Activated naive CD8-positive, alpha-beta T cell treated with anti-CD3 and anti-CD28 coated beads, Interleukin-2, amount 10 ng/mL, durations not matched to agents 7 days and 5 days (primary cell): ENCODE data around the gene MAZ. TPM values are rescaled to one million over a fixed set of nuclear protein-coding genes. Genes with fewer than 3 reads are reported as not detected.
A peak's percentile ranks its signal among the peaks of the same experiment; 100 is the strongest.
"Not testable (repeated sequence)": the region's sequence is repeated elsewhere in the genome, so short reads cannot be mapped to it uniquely, and the experiment has no call there.

ENCODE experiments used
- ATAC-seq: fragments of 150-1000 bp; cut with Tn5 transposase; one replicate; pipeline ENCODE4 v1.10.0; 2021; ENCODE audit warnings: low read depth, moderate library complexity
- POLR2A ChIA-PET: fragments of 350-600 bp; sonication (Branson Sonifier 250); formaldehyde crosslinking; loops from one replicate; lab custom pipeline; 2021; ENCODE audit warnings: antibody characterized with exemption; lab: Charles Lee
- DNase-seq: peaks from one replicate; pipeline ENCODE4 v3.0.0; 2021
- H3K27ac Mint-ChIP-seq: one replicate; pipeline ENCODE4 v1.8.0; 2022; ENCODE audit warnings: mild to moderate bottlenecking, mixed read lengths
- H3K27me3 Mint-ChIP-seq: one replicate; pipeline ENCODE4 v1.8.0; 2022; ENCODE audit warnings: mild to moderate bottlenecking, moderate library complexity, mixed read lengths
- H3K36me3 Mint-ChIP-seq: one replicate; pipeline ENCODE4 v1.8.0; 2021; ENCODE audit warnings: mild to moderate bottlenecking, mixed read lengths
- H3K4me1 Mint-ChIP-seq: one replicate; pipeline ENCODE4 v1.8.0; 2021; ENCODE audit warnings: mixed read lengths
- H3K4me3 Mint-ChIP-seq: one replicate; pipeline ENCODE4 v1.8.0; 2022; ENCODE audit warnings: mild to moderate bottlenecking, moderate library complexity, mixed read lengths
- H3K9me3 Mint-ChIP-seq: one replicate; pipeline ENCODE4 v1.8.0; 2021; ENCODE audit warnings: mixed read lengths
- total RNA-seq, 2 experiments: library from RNA; stranded (reverse); gene quantifications; one replicate each; pipeline ENCODE4 v1.2.3, GENCODE V29; 2021

Gene MAZ
- total RNA-seq, 2 experiments from 2014 or later: 395 to 418 TPM

- Mint-ChIP-seq H3K36me3 (no peaks in the 10 kb centered on the region), H3K4me3 (no peak overlapping the region), H3K27ac (no peak overlapping the region), H3K27me3 (no peaks in the 10 kb centered on the region), H3K9me3 (no peaks in the 10 kb centered on the region), H3K4me1 (peaks cover 4% of the 10 kb centered on the region)
- ATAC-seq: no peak
- POLR2A ChIA-PET: no interaction called here
- DNase-seq: no peak
Observed at GRCh38 chr16:29770250-29770929, 35.9 kb upstream of the MAZ start.

GRCh38 chr16:29772330-29772729, 34.0 kb upstream of the MAZ start:
- H3K27ac Mint-ChIP-seq, H3K9me3 Mint-ChIP-seq, DNase-seq, ATAC-seq, H3K36me3 Mint-ChIP-seq, H3K4me1 Mint-ChIP-seq, H3K4me3 Mint-ChIP-seq, H3K27me3 Mint-ChIP-seq: not testable (repeated sequence)
- POLR2A ChIA-PET: interaction anchor here (0.6 kb wide), 1 partner anchor 55 kb away, joined by 4 read pairs; no protein-coding TSS in a partner anchor

- H3K9me3 Mint-ChIP-seq: no peaks in the 10 kb centered on the region
- H3K4me1 Mint-ChIP-seq: peaks cover 5% of the 10 kb centered on the region
- H3K36me3 Mint-ChIP-seq: no peaks in the 10 kb centered on the region
- no peak for DNase-seq
- no peak overlapping the region for H3K27ac Mint-ChIP-seq
- H3K27me3 Mint-ChIP-seq: peaks cover 6% of the 10 kb centered on the region
- H3K4me3 Mint-ChIP-seq: no peak overlapping the region
- no peak for ATAC-seq
- POLR2A ChIA-PET: interaction anchor here (1.0 kb wide), 1 partner anchor 15 kb away, joined by 3 read pairs; the partner anchor contains the start of gene KIF22
Observed at GRCh38 chr16:29774730-29775129, 31.6 kb upstream of the MAZ start.

- H3K27ac Mint-ChIP-seq: no peak overlapping the region
- peaks cover 2% of the 10 kb centered on the region for H3K4me1 Mint-ChIP-seq
- H3K36me3 Mint-ChIP-seq: no peaks in the 10 kb centered on the region
- peaks cover 6% of the 10 kb centered on the region for H3K27me3 Mint-ChIP-seq
- POLR2A ChIA-PET: no interaction called here
- no peaks in the 10 kb centered on the region for H3K9me3 Mint-ChIP-seq
- H3K4me3 Mint-ChIP-seq: no peak overlapping the region
- no peak for DNase-seq
- ATAC-seq: no peak
Observed at GRCh38 chr16:29775742-29776408, 30.5 kb upstream of the MAZ start.

- peaks cover 6% of the 10 kb centered on the region for H3K27me3 Mint-ChIP-seq
- peaks cover 5% of the 10 kb centered on the region for H3K4me1 Mint-ChIP-seq
- DNase-seq (no peak), ATAC-seq (no peak)
- POLR2A ChIA-PET: no interaction called here
- no peak within 1 kb of the TSS for H3K4me3 Mint-ChIP-seq
- peak within 1 kb of the TSS; percentile 12 for H3K27ac Mint-ChIP-seq
- H3K36me3 Mint-ChIP-seq: no peaks in the 10 kb centered on the region
- H3K9me3 Mint-ChIP-seq: no peaks in the 10 kb centered on the region
Observed at GRCh38 chr16:29777576-29778350, 28.6 kb upstream of the MAZ start, which contains the start of gene ZG16. TSS of gene ZG16 (plus strand) at chr16:29778256. CDS start at chr16:29779267, 1,011 bp downstream.

GRCh38 chr16:29779474-29779873, 26.9 kb upstream of the MAZ start:
- Mint-ChIP-seq H3K9me3 (no peaks in the 10 kb centered on the region), H3K27me3 (peaks cover 6% of the 10 kb centered on the region), H3K4me3 (no peak overlapping the region), H3K27ac (no peak overlapping the region), H3K4me1 (peaks cover 11% of the 10 kb centered on the region), H3K36me3 (no peaks in the 10 kb centered on the region)
- ATAC-seq (no peak), DNase-seq (no peak)
- POLR2A ChIA-PET: no interaction called here

- H3K27me3 Mint-ChIP-seq, H3K36me3 Mint-ChIP-seq, H3K9me3 Mint-ChIP-seq, DNase-seq, H3K27ac Mint-ChIP-seq, H3K4me3 Mint-ChIP-seq, POLR2A ChIA-PET, ATAC-seq: not testable (repeated sequence)
- H3K4me1 Mint-ChIP-seq: peaks cover 17% of the 10 kb centered on the region
Observed at GRCh38 chr16:29783094-29783953, 23.0 kb upstream of the MAZ start.

GRCh38 chr16:29784157-29784556, 22.2 kb upstream of the MAZ start:
- ATAC-seq (no peak), DNase-seq (no peak)
- no peaks in the 10 kb centered on the region for H3K27me3 Mint-ChIP-seq
- no peaks in the 10 kb centered on the region for H3K9me3 Mint-ChIP-seq
- no peaks in the 10 kb centered on the region for H3K36me3 Mint-ChIP-seq
- peak overlapping the region; percentile 37 for H3K27ac Mint-ChIP-seq
- peaks cover 19% of the 10 kb centered on the region for H3K4me1 Mint-ChIP-seq
- POLR2A ChIA-PET: interaction anchor here (0.5 to 1.7 kb wide), 9 partner anchors 18 to 187 kb away, joined by 3 to 7 read pairs (median 4); partner anchors contain the start of gene C16orf54
- peak overlapping the region; percentile 22 for H3K4me3 Mint-ChIP-seq

GRCh38 chr16:29784901-29785500, 21.3 kb upstream of the MAZ start:
- Mint-ChIP-seq H3K4me1 (peaks cover 21% of the 10 kb centered on the region), H3K4me3 (peak overlapping the region; percentile 67), H3K9me3 (no peaks in the 10 kb centered on the region), H3K36me3 (no peaks in the 10 kb centered on the region), H3K27me3 (no peaks in the 10 kb centered on the region), H3K27ac (peak overlapping the region; percentile 30)
- DNase-seq (peak; percentile 82), ATAC-seq (peak; percentile 93)
- POLR2A ChIA-PET: interaction anchor here (0.5 to 1.7 kb wide), 10 partner anchors 17 to 186 kb away, joined by 3 to 7 read pairs (median 4); partner anchors contain the start of gene C16orf54

GRCh38 chr16:29787155-29787554, 19.2 kb upstream of the MAZ start:
- not testable (repeated sequence) for H3K9me3 Mint-ChIP-seq, H3K36me3 Mint-ChIP-seq, H3K4me3 Mint-ChIP-seq, H3K27ac Mint-ChIP-seq, ATAC-seq, DNase-seq, H3K27me3 Mint-ChIP-seq
- peaks cover 24% of the 10 kb centered on the region for H3K4me1 Mint-ChIP-seq
- POLR2A ChIA-PET: interaction anchor here (1.1 kb wide), 1 partner anchor 41 kb away, joined by 4 read pairs; the partner anchor contains the start of gene C16orf54

- H3K27ac Mint-ChIP-seq: peak overlapping the region; percentile 98
- H3K27me3 Mint-ChIP-seq: no peaks in the 10 kb centered on the region
- peaks cover 23% of the 10 kb centered on the region for H3K36me3 Mint-ChIP-seq
- peak overlapping the region; percentile 99 for H3K4me3 Mint-ChIP-seq
- no peak for ATAC-seq
- DNase-seq: no peak
- no peaks in the 10 kb centered on the region for H3K9me3 Mint-ChIP-seq
- H3K4me1 Mint-ChIP-seq: peaks cover 35% of the 10 kb centered on the region
- POLR2A ChIA-PET: interaction anchor here (0.5 to 9.3 kb wide), 28 partner anchors 15 to 396 kb away, joined by 3 to 165 read pairs (median 4); partner anchors contain the start of genes C16orf54, HIRIP3, MAZ and MVP
Observed at GRCh38 chr16:29789775-29790182, 16.6 kb upstream of the MAZ start.
